Subcutaneous abdominal adipose tissue (tissue), 5 donors: Measurements from ENCODE around the gene GNA15.

Experiments used
- H3K27ac ChIP-seq: one replicate; pipeline ENCODE4 v1.7.0; 2013; ENCODE audit warnings: low read depth, mild to moderate bottlenecking, inconsistent platforms, low read length, moderate library complexity
- H3K27me3 ChIP-seq, 5 donors: one replicate each; pipeline ENCODE4 v1.7.0; 2013; ENCODE audit warnings: low read length in 5 of 5, inconsistent platforms in 1 of 5; ENCODE audit not compliant: control insufficient read depth in 5 of 5, insufficient read depth in 4 of 5
- H3K36me3 ChIP-seq, 5 donors: one replicate each; pipeline ENCODE4 v1.7.0; 2013; ENCODE audit warnings: low read length in 5 of 5; ENCODE audit not compliant: control insufficient read depth in 5 of 5, insufficient read depth in 5 of 5
- H3K4me1 ChIP-seq, 5 donors: one replicate each; pipeline ENCODE4 v1.7.0; 2013; ENCODE audit warnings: low read length in 5 of 5, mild to moderate bottlenecking in 3 of 5, moderate library complexity in 1 of 5; ENCODE audit not compliant: control insufficient read depth in 5 of 5, insufficient read depth in 5 of 5
- H3K4me3 ChIP-seq, 5 donors: one replicate each; pipeline ENCODE4 v1.7.0; 2013; ENCODE audit warnings: low read length in 5 of 5, low read depth in 1 of 5
- H3K9ac ChIP-seq, 5 donors: one replicate each; pipeline ENCODE4 v1.7.0; 2013; ENCODE audit warnings: low read length in 5 of 5, mild to moderate bottlenecking in 4 of 5, moderate library complexity in 3 of 5
- H3K9me3 ChIP-seq, 5 donors: one replicate each; pipeline ENCODE4 v1.7.0; 2013; ENCODE audit warnings: low read length in 5 of 5; ENCODE audit not compliant: control insufficient read depth in 5 of 5
- donor health status: healthy.
- donor health status: healthy.
- donor health status: healthy.
- donor health status: healthy.
- donor health status: healthy.

GNA15 gene

GRCh38 chr19:3115411-3115810 lies 20.4 kb upstream of the GNA15 start:
- Histone ChIP-seq H3K36me3 (peaks cover 0 to 84% (median 64%) of the 10 kb centered on the region in 5 donors), H3K4me3 (no peak overlapping the region), H3K9me3 (no peaks in the 10 kb centered on the region), H3K27ac (no peak overlapping the region), H3K4me1 (peaks cover 0 to 3% (median 0%) of the 10 kb centered on the region in 5 donors), H3K27me3 (no peaks in the 10 kb centered on the region), H3K9ac (no peak overlapping the region)

DNA sequence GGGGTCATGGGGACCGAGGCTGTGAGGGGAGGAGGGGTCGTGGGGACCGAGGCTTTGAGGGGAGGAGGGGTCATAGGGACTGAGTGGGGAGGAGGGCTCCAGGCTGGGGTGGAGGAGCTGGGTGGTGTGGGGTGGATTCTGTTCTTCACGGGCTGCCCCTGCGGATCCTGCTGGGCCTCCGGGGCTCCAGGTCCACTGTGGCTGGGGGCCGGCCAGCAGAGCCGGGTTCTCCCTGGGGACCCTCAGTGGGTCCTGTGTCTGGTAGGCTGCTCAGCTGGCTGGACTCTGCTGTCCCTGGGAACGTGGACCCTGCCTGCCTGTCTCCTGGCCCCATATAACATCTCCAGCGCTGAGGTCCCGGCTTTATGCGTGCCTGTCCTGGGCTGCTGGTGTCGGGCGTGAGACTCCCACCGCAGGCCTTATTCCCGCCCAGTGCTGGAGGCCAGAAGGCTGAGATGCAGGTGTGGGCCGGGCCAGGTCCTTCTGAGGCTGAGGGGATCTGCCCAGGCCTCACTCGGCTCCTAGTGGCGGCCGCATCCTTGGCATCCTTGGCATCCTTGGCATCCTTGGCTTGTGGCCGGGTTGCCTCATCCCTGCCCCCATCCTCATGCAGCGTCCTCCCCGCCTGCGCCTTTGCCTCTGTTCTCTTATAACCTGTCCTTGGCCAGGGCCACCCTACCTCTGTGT lies 19.8 kb upstream of the GNA15 start:
- no peak overlapping the region for H3K9ac ChIP-seq
- peaks cover 0 to 84% (median 65%) of the 10 kb centered on the region in 5 donors for H3K36me3 ChIP-seq
- H3K4me3 ChIP-seq: no peak overlapping the region
- H3K27ac ChIP-seq: no peak overlapping the region
- H3K27me3 ChIP-seq: no peaks in the 10 kb centered on the region
- H3K4me1 ChIP-seq: peaks cover 0 to 3% (median 0%) of the 10 kb centered on the region in 5 donors
- no peaks in the 10 kb centered on the region for H3K9me3 ChIP-seq

- no peak overlapping the region for H3K9ac ChIP-seq
- no peak overlapping the region for H3K4me3 ChIP-seq
- peaks cover 0 to 3% (median 0%) of the 10 kb centered on the region in 5 donors for H3K4me1 ChIP-seq
- H3K9me3 ChIP-seq: no peaks in the 10 kb centered on the region
- no peak overlapping the region for H3K27ac ChIP-seq
- H3K27me3 ChIP-seq: no peaks in the 10 kb centered on the region
- H3K36me3 ChIP-seq: peaks cover 0 to 84% (median 65%) of the 10 kb centered on the region in 5 donors
These were observed 19.2 kb upstream of the GNA15 start for GRCh38 chr19:3116621-3117020.

DNA sequence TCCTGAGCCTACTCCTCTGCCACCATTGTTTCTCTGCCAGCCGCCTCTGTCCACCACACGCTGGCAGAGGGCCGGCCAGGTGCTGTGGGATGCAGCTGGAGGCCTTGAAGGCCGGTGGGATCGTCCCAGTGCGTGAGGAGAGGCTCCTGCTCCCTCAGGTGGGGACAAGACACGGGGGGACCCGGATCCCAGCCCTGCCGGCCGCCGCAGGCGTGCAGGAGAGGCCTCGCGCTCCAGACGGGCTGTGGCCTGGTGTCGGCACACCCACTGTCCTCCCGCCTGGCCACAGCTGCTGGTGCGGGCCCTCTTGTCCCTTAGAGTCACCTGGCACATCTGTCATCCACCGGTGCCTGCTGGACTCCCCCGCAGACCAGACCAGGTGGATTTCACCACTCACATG lies 18.1 kb upstream of the GNA15 start:
- Histone ChIP-seq H3K36me3 (peaks cover 0 to 84% (median 72%) of the 10 kb centered on the region in 5 donors), H3K9me3 (no peaks in the 10 kb centered on the region), H3K4me1 (peaks cover 0 to 3% (median 0%) of the 10 kb centered on the region in 5 donors), H3K27me3 (no peaks in the 10 kb centered on the region), H3K27ac (no peak overlapping the region), H3K9ac (no peak overlapping the region), H3K4me3 (no peak overlapping the region)

DNA sequence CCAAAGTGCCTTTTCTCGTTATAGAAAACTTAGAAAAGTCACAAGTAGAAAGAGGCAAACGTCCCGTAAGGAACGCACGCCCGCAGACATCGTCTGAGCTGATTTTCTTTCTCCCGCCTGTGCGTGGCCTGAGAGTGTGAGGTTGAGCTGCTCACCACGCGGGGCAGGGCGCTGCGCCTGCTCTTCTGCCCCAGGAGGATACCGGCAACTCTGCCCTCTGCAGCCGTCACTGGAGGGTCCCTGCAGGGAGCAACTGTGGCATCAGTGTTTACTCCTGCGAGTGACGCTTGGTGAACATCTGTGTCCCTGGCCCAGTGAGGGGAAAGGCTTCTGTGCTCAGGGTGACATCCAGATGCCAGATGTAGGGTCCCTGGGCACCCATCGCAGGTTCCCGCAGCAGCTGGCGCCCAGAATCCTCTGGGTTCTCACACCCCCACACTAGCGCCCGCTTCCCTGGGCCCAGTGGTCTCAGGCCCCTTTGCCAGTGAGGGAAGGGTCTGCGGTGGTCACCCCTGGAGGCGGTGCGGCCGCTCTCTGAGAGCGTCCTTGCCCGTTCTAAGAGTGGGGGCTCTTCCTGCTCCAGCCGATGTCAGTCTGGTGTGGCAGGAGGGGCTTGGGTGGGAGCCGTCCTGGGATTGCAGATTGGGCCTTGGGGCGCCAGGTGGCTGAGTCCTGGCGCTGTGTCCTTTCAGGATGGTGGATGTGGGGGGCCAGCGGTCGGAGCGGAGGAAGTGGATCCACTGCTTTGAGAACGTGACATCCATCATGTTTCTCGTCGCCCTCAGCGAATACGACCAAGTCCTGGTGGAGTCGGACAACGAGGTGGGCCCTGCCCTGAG lies 17.4 kb upstream of the GNA15 start:
- H3K36me3 ChIP-seq: peaks cover 0 to 79% (median 69%) of the 10 kb centered on the region in 5 donors
- H3K4me3 ChIP-seq: no peak overlapping the region
- H3K9me3 ChIP-seq: no peaks in the 10 kb centered on the region
- peaks cover 0 to 3% (median 0%) of the 10 kb centered on the region in 5 donors for H3K4me1 ChIP-seq
- H3K27me3 ChIP-seq: no peaks in the 10 kb centered on the region
- H3K9ac ChIP-seq: no peak overlapping the region
- H3K27ac ChIP-seq: no peak overlapping the region

- H3K27me3 ChIP-seq: no peaks in the 10 kb centered on the region
- peaks cover 0 to 5% (median 0%) of the 10 kb centered on the region in 5 donors for H3K4me1 ChIP-seq
- no peak overlapping the region for H3K4me3 ChIP-seq
- H3K27ac ChIP-seq: no peak overlapping the region
- H3K36me3 ChIP-seq: peaks cover 0 to 73% (median 64%) of the 10 kb centered on the region in 5 donors
- H3K9me3 ChIP-seq: no peaks in the 10 kb centered on the region
- H3K9ac ChIP-seq: no peak overlapping the region
These were observed 16.7 kb upstream of the GNA15 start for GRCh38 chr19:3119071-3119595.

- Histone ChIP-seq H3K4me1 (peaks cover 0 to 5% (median 2%) of the 10 kb centered on the region in 5 donors), H3K9ac (no peak overlapping the region), H3K9me3 (no peaks in the 10 kb centered on the region), H3K27ac (no peak overlapping the region), H3K4me3 (no peak overlapping the region), H3K36me3 (peaks cover 0 to 67% (median 57%) of the 10 kb centered on the region in 5 donors), H3K27me3 (no peaks in the 10 kb centered on the region)
These were observed 16.0 kb upstream of the GNA15 start for GRCh38 chr19:3119693-3120380.

DNA sequence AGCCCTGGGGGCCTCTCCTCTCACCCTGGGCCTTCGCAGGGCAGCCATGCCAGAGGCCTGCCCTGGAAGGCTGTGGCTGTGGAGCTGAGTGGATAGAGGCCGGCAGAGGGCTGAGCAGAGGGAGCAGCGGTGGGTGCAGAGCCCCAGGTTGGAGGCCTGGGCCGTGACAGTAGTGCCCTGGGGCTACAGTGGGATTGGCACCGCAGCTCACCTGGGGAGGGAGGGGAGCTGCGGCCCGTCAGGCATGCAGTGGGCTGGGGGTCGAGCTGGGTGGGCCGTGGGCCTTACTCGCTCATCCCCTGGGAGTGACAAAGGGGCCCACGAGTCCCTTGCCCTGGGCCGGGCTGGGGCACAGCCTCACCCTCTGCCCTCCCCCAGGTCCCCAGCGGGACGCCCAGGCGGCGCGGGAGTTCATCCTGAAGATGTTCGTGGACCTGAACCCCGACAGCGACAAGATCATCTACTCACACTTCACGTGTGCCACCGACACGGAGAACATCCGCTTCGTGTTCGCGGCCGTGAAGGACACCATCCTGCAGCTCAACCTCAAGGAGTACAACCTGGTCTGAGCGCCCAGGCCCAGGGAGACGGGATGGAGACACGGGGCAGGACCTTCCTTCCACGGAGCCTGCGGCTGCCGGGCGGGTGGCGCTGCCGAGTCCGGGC lies 15.1 kb upstream of the GNA15 start:
- Histone ChIP-seq H3K9me3 (no peaks in the 10 kb centered on the region), H3K4me1 (peaks cover 0 to 7% (median 3%) of the 10 kb centered on the region in 5 donors), H3K9ac (no peak overlapping the region), H3K27ac (no peak overlapping the region), H3K36me3 (peaks cover 0 to 61% (median 52%) of the 10 kb centered on the region in 5 donors), H3K4me3 (no peak overlapping the region), H3K27me3 (no peaks in the 10 kb centered on the region)

DNA sequence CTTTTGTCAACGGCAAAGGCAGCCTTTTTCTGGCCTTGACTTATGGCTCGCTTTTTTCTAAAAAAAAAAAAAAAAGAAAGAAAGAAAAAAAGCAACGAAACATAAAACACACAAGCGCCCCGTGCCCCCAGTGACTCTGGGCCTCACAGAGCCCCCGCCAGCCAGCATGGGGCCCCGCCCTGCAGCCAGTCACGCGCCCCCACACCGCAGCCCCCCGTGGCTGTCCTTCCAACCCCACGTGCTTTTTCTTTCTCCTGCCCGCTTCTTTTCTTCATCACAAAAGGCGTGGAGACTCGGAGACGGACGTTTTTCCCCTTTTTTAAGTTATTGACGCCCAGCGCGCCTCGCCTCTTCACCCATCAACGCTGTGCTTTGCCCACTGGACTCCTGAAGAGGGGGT lies 14.4 kb upstream of the GNA15 start:
- H3K9ac ChIP-seq: no peak overlapping the region
- peaks cover 0 to 7% (median 0%) of the 10 kb centered on the region in 5 donors for H3K4me1 ChIP-seq
- H3K36me3 ChIP-seq: peaks cover 0 to 57% (median 48%) of the 10 kb centered on the region in 5 donors
- no peak overlapping the region for H3K27ac ChIP-seq
- no peak overlapping the region for H3K4me3 ChIP-seq
- no peaks in the 10 kb centered on the region for H3K27me3 ChIP-seq
- H3K9me3 ChIP-seq: no peaks in the 10 kb centered on the region
